ENCODE data around the gene GPR27. TPM values are rescaled to one million over a fixed set of nuclear protein-coding genes. Genes with fewer than 3 reads are reported as not detected.

GPR27 gene
- total and polyA plus RNA-seq, 4 donors: 0.09 to 0.65 (median 0.17) TPM; not detected in 1

DNA sequence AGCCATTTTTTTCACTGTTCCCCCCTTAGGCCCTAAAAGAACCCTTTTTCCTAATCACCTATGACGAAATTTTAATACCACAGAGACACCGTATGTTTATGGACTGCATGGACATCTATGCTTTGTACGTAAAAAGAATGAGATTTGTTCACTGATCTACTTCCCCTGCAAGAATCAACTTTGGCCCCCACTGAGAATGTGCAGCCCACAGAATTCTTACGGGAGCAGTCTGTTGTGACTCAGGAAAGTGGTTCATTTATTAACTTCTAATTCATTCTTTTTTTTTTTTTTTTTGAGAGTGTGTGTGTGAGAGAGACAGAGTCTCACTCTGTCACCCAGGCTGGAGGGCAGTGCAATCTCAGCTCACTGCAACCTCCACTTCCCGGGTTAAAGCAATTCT is 46.1 kb upstream of the GPR27 start:
- TF ChIP-seq ATF3 (IDR thresholded peaks at IDR 0.05): no peak
- TF ChIP-seq RXRA (IDR thresholded peaks at IDR 0.05): no peak
- no peak for TF ChIP-seq SP1 (IDR thresholded peaks at IDR 0.05)
- TF ChIP-seq TAF1 (conservative IDR thresholded peaks at IDR 0.05): no peak
- TF ChIP-seq NR2F2 (IDR thresholded peaks at IDR 0.05): no peak
- TF ChIP-seq JUND (IDR thresholded peaks at IDR 0.05): no peak
- TF ChIP-seq RAD21 (IDR thresholded peaks at IDR 0.05): no peak
- TF ChIP-seq HNF4G (IDR thresholded peaks at IDR 0.05): no peak
- Histone ChIP-seq H3K27me3 (ENCODE audit: control insufficient read depth in 4 of 4, insufficient read depth in 4 of 4, low read length in 3 of 4) (no peaks in the 10 kb centered on the region), H3K36me3 (ENCODE audit: control insufficient read depth in 4 of 4, insufficient read depth in 3 of 4, low read depth in 1 of 4, low read length in 3 of 4) (peaks cover 0 to 4% (median 0%) of the 10 kb centered on the region in 4 donors), H3K9ac (ENCODE audit: low read depth in 1 of 2, low read length in 2 of 2) (no peak overlapping the region), H3K4me1 (ENCODE audit: control insufficient read depth in 4 of 4, insufficient read depth in 4 of 4, low read length in 3 of 4) (peaks cover 0 to 5% (median 0%) of the 10 kb centered on the region in 4 donors), H3K4me3 (ENCODE audit: low read depth in 1 of 3, low read length in 3 of 3) (no peak overlapping the region), H3K9me3 (ENCODE audit: control insufficient read depth in 4 of 4, low read length in 3 of 4) (no peaks in the 10 kb centered on the region), H3K27ac (ENCODE audit: low read depth in 1 of 2, low read length in 2 of 2) (no peak overlapping the region)
- WGBS: 87% methylated on average over 5 of the region's 5 CpGs
- no peak for DNase-seq (ENCODE audit: low spot score)

DNA sequence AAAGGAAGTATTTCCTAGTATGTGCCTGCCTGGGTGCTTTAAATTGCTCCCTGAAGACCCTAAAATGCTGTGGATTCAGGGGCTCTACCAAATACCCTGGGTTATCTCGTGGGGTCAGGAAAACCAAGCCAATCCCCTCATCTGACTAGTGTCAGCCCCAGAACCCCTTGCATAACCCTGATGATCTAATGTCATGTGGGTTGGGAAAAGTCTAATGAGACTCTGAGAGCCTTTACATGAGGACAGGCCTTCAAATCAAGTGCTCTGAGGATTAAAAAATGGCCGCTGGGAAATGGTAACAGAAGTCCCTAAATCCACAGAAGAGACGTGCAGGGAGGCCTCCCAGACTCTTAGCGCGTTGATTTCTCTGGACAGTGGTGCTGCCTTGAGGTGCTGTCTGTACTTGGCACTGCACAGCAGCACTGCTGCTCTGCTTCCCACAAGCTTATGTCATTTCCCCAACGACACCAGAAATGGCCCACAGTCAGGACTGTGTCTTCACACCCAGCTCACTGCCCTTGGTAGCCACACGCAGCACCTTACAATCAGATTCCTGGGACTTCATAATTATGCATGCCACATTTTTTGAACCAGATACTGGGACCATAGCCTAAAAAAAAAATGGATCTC is 45.1 kb upstream of the GPR27 start:
- Histone ChIP-seq H3K4me3 (ENCODE audit: low read depth in 1 of 3, low read length in 3 of 3) (no peak overlapping the region), H3K27ac (ENCODE audit: low read depth in 1 of 2, low read length in 2 of 2) (no peak overlapping the region), H3K27me3 (ENCODE audit: control insufficient read depth in 4 of 4, insufficient read depth in 4 of 4, low read length in 3 of 4) (no peaks in the 10 kb centered on the region), H3K36me3 (ENCODE audit: control insufficient read depth in 4 of 4, insufficient read depth in 3 of 4, low read depth in 1 of 4, low read length in 3 of 4) (peaks cover 0 to 4% (median 0%) of the 10 kb centered on the region in 4 donors), H3K4me1 (ENCODE audit: control insufficient read depth in 4 of 4, insufficient read depth in 4 of 4, low read length in 3 of 4) (peaks cover 0 to 5% (median 0%) of the 10 kb centered on the region in 4 donors), H3K9me3 (ENCODE audit: control insufficient read depth in 4 of 4, low read length in 3 of 4) (no peaks in the 10 kb centered on the region), H3K9ac (ENCODE audit: low read depth in 1 of 2, low read length in 2 of 2) (no peak overlapping the region)
- DNase-seq (ENCODE audit: low spot score): no peak
- 86% methylated on average over 7 of the region's 7 CpGs for WGBS
- TF ChIP-seq, protein P1, sequence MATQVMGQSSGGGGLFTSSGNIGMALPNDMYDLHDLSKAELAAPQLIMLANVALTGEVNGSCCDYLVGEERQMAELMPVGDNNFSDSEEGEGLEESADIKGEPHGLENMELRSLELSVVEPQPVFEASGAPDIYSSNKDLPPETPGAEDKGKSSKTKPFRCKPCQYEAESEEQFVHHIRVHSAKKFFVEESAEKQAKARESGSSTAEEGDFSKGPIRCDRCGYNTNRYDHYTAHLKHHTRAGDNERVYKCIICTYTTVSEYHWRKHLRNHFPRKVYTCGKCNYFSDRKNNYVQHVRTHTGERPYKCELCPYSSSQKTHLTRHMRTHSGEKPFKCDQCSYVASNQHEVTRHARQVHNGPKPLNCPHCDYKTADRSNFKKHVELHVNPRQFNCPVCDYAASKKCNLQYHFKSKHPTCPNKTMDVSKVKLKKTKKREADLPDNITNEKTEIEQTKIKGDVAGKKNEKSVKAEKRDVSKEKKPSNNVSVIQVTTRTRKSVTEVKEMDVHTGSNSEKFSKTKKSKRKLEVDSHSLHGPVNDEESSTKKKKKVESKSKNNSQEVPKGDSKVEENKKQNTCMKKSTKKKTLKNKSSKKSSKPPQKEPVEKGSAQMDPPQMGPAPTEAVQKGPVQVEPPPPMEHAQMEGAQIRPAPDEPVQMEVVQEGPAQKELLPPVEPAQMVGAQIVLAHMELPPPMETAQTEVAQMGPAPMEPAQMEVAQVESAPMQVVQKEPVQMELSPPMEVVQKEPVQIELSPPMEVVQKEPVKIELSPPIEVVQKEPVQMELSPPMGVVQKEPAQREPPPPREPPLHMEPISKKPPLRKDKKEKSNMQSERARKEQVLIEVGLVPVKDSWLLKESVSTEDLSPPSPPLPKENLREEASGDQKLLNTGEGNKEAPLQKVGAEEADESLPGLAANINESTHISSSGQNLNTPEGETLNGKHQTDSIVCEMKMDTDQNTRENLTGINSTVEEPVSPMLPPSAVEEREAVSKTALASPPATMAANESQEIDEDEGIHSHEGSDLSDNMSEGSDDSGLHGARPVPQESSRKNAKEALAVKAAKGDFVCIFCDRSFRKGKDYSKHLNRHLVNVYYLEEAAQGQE (IDR thresholded peaks at IDR 0.05): no peak
- no peak for TF ChIP-seq JUND (IDR thresholded peaks at IDR 0.05)

DNA sequence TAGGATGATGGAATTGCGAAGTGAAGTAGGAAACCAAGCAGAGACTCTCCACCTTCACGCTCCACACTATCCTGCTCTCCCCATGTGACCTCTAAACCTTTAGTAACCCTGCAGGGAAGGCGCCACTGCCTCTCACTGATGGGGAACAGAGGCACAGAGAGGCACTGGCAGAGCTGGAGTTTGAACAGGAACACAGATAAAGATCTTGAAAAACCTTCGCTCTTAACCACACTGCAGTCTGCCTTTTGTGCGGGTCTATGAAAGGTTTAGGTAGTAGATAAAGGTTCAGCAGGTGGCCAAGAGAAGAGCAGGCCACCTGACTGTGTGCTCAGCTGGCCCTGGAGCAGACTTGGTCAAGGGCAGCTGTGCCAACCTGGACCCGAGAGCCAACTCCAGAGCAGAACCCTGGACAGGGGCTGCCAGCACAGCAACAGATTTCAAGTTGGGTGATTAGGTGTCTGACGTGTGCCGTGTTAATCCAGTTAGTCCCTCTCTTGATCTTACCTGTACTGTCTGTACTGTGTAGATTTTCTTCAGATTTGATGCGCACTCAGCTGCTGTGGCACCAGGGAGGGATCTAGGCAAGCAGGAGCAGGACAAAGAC is 43.6 kb upstream of the GPR27 start:
- Histone ChIP-seq H3K27me3 (ENCODE audit: control insufficient read depth in 4 of 4, insufficient read depth in 4 of 4, low read length in 3 of 4) (no peaks in the 10 kb centered on the region), H3K4me1 (ENCODE audit: control insufficient read depth in 4 of 4, insufficient read depth in 4 of 4, low read length in 3 of 4) (peaks cover 0 to 5% (median 2%) of the 10 kb centered on the region in 4 donors), H3K9me3 (ENCODE audit: control insufficient read depth in 4 of 4, low read length in 3 of 4) (no peaks in the 10 kb centered on the region), H3K9ac (ENCODE audit: low read depth in 1 of 2, low read length in 2 of 2) (no peak overlapping the region), H3K27ac (ENCODE audit: low read depth in 1 of 2, low read length in 2 of 2) (no peak overlapping the region), H3K36me3 (ENCODE audit: control insufficient read depth in 4 of 4, insufficient read depth in 3 of 4, low read depth in 1 of 4, low read length in 3 of 4) (peaks cover 0 to 4% (median 0%) of the 10 kb centered on the region in 4 donors), H3K4me3 (ENCODE audit: low read depth in 1 of 3, low read length in 3 of 3) (no peak overlapping the region)
- WGBS: 91% methylated on average over 9 of the region's 9 CpGs
- TF ChIP-seq HNF4G (IDR thresholded peaks at IDR 0.05) (no peak), MAX (IDR thresholded peaks at IDR 0.05) (no peak), RXRA (IDR thresholded peaks at IDR 0.05) (no peak), JUND (IDR thresholded peaks at IDR 0.05) (no peak), RAD21 (IDR thresholded peaks at IDR 0.05) (no peak), FOXA1 (IDR thresholded peaks at IDR 0.05) (no peak), FOXA2 (IDR thresholded peaks at IDR 0.05) (no peak), EGR1 (IDR thresholded peaks at IDR 0.05; ENCODE audit: low read depth in 2 of 2) (no peak), TAF1 (conservative IDR thresholded peaks at IDR 0.05) (no peak), SP1 (IDR thresholded peaks at IDR 0.05) (no peak), HNF4A (conservative IDR thresholded peaks at IDR 0.05) (no peak), ATF3 (IDR thresholded peaks at IDR 0.05) (no peak), NR2F2 (IDR thresholded peaks at IDR 0.05) (no peak)
- TF ChIP-seq, protein P2, sequence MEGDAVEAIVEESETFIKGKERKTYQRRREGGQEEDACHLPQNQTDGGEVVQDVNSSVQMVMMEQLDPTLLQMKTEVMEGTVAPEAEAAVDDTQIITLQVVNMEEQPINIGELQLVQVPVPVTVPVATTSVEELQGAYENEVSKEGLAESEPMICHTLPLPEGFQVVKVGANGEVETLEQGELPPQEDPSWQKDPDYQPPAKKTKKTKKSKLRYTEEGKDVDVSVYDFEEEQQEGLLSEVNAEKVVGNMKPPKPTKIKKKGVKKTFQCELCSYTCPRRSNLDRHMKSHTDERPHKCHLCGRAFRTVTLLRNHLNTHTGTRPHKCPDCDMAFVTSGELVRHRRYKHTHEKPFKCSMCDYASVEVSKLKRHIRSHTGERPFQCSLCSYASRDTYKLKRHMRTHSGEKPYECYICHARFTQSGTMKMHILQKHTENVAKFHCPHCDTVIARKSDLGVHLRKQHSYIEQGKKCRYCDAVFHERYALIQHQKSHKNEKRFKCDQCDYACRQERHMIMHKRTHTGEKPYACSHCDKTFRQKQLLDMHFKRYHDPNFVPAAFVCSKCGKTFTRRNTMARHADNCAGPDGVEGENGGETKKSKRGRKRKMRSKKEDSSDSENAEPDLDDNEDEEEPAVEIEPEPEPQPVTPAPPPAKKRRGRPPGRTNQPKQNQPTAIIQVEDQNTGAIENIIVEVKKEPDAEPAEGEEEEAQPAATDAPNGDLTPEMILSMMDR (IDR thresholded peaks at IDR 0.05; ENCODE audit: low read depth, low read length, missing input control): no peak
- TF ChIP-seq, protein P3, sequence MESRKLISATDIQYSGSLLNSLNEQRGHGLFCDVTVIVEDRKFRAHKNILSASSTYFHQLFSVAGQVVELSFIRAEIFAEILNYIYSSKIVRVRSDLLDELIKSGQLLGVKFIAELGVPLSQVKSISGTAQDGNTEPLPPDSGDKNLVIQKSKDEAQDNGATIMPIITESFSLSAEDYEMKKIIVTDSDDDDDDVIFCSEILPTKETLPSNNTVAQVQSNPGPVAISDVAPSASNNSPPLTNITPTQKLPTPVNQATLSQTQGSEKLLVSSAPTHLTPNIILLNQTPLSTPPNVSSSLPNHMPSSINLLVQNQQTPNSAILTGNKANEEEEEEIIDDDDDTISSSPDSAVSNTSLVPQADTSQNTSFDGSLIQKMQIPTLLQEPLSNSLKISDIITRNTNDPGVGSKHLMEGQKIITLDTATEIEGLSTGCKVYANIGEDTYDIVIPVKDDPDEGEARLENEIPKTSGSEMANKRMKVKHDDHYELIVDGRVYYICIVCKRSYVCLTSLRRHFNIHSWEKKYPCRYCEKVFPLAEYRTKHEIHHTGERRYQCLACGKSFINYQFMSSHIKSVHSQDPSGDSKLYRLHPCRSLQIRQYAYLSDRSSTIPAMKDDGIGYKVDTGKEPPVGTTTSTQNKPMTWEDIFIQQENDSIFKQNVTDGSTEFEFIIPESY (IDR thresholded peaks at IDR 0.05): no peak
- DNase-seq (ENCODE audit: low spot score): no peak

Measured in liver (tissue), 9 donors.